ENCODE results near the gene NDOR1. TPM values are rescaled to one million over a fixed set of nuclear protein-coding genes. Genes with fewer than 3 reads are reported as not detected.

Gene NDOR1
- total RNA-seq, 4 donors from 2014 or later: 14.3 to 47.5 (median 22.0) TPM

- intact Hi-C loops (cut with DNase I; ENCODE audit: low total_unique reads) (no loop called here), in situ Hi-C loops (cut with MboI; ENCODE audit: low pct_ligation_motif_present in 1 of 4, low pct_unique_long_range_greater_than_20kb in 1 of 4, low sequenced_read_pairs in 3 of 4) (loop anchor here in 1 of 4 donors (25.0 kb wide), 1 partner anchor 106 kb away; the partner anchor contains the start of gene DPP7)
- Histone ChIP-seq H3K4me1 (peaks cover 5 to 41% (median 38%) of the 10 kb centered on the region in 4 donors), H3K27me3 (no peaks in the 10 kb centered on the region), H3K9me3 (no peaks in the 10 kb centered on the region), H3K27ac (peak overlapping the region; percentile 83 to 89 (median 85)), H3K36me3 (no peaks in the 10 kb centered on the region), H3K4me3 (peak overlapping the region in 3 of 4 donors; percentile 26 to 47 (median 31))
- WGBS, 2 donors (ENCODE audit: low coverage in 1 of 2): 85% methylated on average over 17 of the region's 30 CpGs; no CpG with 5 or more reads in 1 of the 2 donors
- TF ChIP-seq POLR2AphosphoS5 (IDR thresholded peaks at IDR 0.05) (no peak), EP300 (IDR thresholded peaks at IDR 0.05; ENCODE audit: low read depth) (no peak), POLR2A (IDR thresholded peaks at IDR 0.05) (no peak)
- TF ChIP-seq, protein P1, sequence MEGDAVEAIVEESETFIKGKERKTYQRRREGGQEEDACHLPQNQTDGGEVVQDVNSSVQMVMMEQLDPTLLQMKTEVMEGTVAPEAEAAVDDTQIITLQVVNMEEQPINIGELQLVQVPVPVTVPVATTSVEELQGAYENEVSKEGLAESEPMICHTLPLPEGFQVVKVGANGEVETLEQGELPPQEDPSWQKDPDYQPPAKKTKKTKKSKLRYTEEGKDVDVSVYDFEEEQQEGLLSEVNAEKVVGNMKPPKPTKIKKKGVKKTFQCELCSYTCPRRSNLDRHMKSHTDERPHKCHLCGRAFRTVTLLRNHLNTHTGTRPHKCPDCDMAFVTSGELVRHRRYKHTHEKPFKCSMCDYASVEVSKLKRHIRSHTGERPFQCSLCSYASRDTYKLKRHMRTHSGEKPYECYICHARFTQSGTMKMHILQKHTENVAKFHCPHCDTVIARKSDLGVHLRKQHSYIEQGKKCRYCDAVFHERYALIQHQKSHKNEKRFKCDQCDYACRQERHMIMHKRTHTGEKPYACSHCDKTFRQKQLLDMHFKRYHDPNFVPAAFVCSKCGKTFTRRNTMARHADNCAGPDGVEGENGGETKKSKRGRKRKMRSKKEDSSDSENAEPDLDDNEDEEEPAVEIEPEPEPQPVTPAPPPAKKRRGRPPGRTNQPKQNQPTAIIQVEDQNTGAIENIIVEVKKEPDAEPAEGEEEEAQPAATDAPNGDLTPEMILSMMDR (IDR thresholded peaks at IDR 0.05): no peak
- DNase-seq: no peak
Observed at GRCh38 chr9:137218212-137218753, 12.8 kb downstream of the NDOR1 start.

DNA sequence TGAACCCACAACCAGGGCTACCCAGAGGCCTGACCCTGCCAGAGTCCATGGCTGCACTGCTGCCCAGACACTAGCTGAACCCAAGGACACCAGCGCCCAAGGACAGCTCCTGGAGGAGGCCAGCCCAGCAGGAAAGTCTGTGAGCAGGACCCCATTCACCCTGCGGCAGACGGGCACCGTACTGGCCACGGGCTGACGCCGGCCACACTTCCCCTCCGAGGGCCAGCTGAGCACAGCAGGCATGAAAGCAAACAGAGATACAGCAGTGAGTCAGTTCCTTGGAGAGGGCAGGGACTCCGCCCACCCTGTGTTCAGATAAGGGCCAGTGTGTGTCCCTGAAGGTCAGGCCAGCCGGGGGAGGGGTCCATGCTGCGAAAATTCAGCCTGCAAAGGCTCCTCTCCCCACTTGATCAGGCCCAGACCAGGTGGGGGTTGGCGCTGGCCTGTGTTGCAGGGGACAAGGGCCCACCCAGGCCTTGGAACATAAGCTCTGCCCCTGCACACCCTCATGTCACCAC, 13.3 kb downstream of the NDOR1 start:
- Histone ChIP-seq H3K4me3 (peak overlapping the region in 3 of 4 donors; percentile 26 to 47 (median 31)), H3K36me3 (no peaks in the 10 kb centered on the region), H3K9me3 (no peaks in the 10 kb centered on the region), H3K27ac (peak overlapping the region; percentile 83 to 89 (median 85)), H3K4me1 (peaks cover 6 to 43% (median 38%) of the 10 kb centered on the region in 4 donors), H3K27me3 (no peaks in the 10 kb centered on the region)
- TF ChIP-seq, protein P1 (IDR thresholded peaks at IDR 0.05): no peak
- TF ChIP-seq POLR2AphosphoS5 (IDR thresholded peaks at IDR 0.05) (peak; percentile 28 to 68 (median 41)), EP300 (IDR thresholded peaks at IDR 0.05; ENCODE audit: low read depth) (no peak), POLR2A (IDR thresholded peaks at IDR 0.05) (peak; percentile 64)
- peak; percentile 62 for DNase-seq
- intact Hi-C loops (cut with DNase I; ENCODE audit: low total_unique reads): no loop called here
- in situ Hi-C loops (cut with MboI; ENCODE audit: low pct_ligation_motif_present in 1 of 4, low pct_unique_long_range_greater_than_20kb in 1 of 4, low sequenced_read_pairs in 3 of 4): loop anchor here in 1 of 4 donors (25.0 kb wide), 1 partner anchor 107 kb away; the partner anchor contains the start of gene DPP7
- 50% methylated on average over 4 of the region's 12 CpGs; no CpG with 5 or more reads in 1 of the 2 donors for WGBS, 2 donors (ENCODE audit: low coverage in 1 of 2)

GRCh38 chr9:137219757-137220316, 14.3 kb downstream of the NDOR1 start:
- no peak for DNase-seq
- Histone ChIP-seq H3K4me3 (no peak overlapping the region), H3K9me3 (no peaks in the 10 kb centered on the region), H3K36me3 (no peaks in the 10 kb centered on the region), H3K27me3 (no peaks in the 10 kb centered on the region), H3K27ac (no peak overlapping the region), H3K4me1 (peaks cover 13 to 47% (median 43%) of the 10 kb centered on the region in 4 donors)
- intact Hi-C loops (cut with DNase I; ENCODE audit: low total_unique reads): no loop called here
- TF ChIP-seq POLR2A (IDR thresholded peaks at IDR 0.05): no peak
- no peak for TF ChIP-seq EP300 (IDR thresholded peaks at IDR 0.05; ENCODE audit: low read depth)
- TF ChIP-seq, protein P1 (IDR thresholded peaks at IDR 0.05): no peak
- no peak for TF ChIP-seq POLR2AphosphoS5 (IDR thresholded peaks at IDR 0.05)
- 90% methylated on average over 10 of the region's 10 CpGs; no CpG with 5 or more reads in 1 of the 2 donors for WGBS, 2 donors (ENCODE audit: low coverage in 1 of 2)
- in situ Hi-C loops (cut with MboI; ENCODE audit: low pct_ligation_motif_present in 1 of 4, low pct_unique_long_range_greater_than_20kb in 1 of 4, low sequenced_read_pairs in 3 of 4): loop anchor here in 2 of 4 donors (10.0 to 25.0 kb wide), 2 partner anchors 95 to 108 kb away; partner anchors contain the start of gene DPP7 (in 1 of the 2)

All from transverse colon (tissue), 4 donors.